Measurements from ENCODE around the gene TCP1. TPM values are rescaled to one million over a fixed set of nuclear protein-coding genes. Genes with fewer than 3 reads are reported as not detected.
"Not testable (repeated sequence)": the region's sequence is repeated elsewhere in the genome, so short reads cannot be mapped to it uniquely, and the experiment has no call there.

Gene TCP1
- total RNA-seq, 1 donor = 170 TPM

DNA sequence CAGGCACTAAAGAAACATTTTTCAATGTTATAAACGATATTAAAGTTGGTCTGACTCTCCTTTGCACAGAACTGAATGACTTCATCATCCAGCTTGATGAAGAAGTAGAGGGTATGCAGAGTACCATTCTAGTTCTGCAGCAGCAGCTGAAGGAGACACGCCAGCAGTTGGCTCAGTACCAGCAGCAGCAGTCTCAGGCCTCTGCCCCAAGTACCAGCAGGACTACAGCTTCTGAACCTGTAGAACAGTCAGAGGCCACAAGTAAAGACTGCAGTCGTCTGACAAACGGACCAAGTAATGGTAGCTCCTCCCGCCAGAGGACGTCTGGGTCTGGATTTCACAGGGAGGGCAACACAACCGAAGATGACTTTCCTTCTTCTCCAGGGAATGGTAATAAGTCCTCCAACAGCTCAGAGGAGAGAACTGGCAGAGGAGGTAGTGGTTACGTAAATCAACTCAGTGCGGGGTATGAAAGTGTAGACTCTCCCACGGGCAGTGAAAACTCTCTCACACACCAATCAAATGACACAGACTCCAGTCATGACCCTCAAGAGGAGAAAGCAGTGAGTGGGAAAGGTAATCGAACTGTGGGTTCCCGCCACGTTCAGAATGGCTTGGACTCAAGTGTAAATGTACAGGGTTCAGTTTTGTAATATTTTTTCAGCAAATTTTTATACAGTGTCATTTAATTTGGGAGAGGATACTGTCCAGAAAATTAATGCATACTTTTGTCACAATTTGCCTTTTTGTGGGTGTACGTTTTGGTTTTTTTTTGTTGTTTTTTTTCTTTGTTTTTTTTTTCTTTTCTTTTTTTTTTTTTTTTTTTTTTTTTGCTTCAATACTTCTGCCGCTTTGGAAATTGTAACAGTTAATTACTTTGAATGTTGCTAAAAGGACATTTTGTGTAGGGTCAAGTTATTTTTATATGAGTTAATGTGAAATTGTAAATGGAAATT lies 34.2 kb downstream of the TCP1 start:
- H3K79me2 ChIP-seq (ENCODE audit: insufficient read depth, low read length) = peaks cover 33% of the 10 kb centered on the region
- peaks cover 3% of the 10 kb centered on the region for H4K20me1 ChIP-seq (ENCODE audit: insufficient read depth, low read length)
- no peaks in the 10 kb centered on the region for H3K9me3 ChIP-seq (ENCODE audit: low read depth, low read length)
- no peak overlapping the region for H2AFZ ChIP-seq (ENCODE audit: low read length)
- H3K27ac ChIP-seq (ENCODE audit: low read depth, low read length) = peak overlapping the region; percentile 46
- no peak overlapping the region for H3K4me2 ChIP-seq (ENCODE audit: insufficient read depth, low read length)
- TF ChIP-seq, protein P1, sequence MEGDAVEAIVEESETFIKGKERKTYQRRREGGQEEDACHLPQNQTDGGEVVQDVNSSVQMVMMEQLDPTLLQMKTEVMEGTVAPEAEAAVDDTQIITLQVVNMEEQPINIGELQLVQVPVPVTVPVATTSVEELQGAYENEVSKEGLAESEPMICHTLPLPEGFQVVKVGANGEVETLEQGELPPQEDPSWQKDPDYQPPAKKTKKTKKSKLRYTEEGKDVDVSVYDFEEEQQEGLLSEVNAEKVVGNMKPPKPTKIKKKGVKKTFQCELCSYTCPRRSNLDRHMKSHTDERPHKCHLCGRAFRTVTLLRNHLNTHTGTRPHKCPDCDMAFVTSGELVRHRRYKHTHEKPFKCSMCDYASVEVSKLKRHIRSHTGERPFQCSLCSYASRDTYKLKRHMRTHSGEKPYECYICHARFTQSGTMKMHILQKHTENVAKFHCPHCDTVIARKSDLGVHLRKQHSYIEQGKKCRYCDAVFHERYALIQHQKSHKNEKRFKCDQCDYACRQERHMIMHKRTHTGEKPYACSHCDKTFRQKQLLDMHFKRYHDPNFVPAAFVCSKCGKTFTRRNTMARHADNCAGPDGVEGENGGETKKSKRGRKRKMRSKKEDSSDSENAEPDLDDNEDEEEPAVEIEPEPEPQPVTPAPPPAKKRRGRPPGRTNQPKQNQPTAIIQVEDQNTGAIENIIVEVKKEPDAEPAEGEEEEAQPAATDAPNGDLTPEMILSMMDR (IDR thresholded peaks at IDR 0.05; ENCODE audit: extremely low read depth, low read depth, low read length) = no peak
- H3K36me3 ChIP-seq (ENCODE audit: insufficient read depth, low read length) = peaks cover 78% of the 10 kb centered on the region
- peaks cover 15% of the 10 kb centered on the region for H3K4me1 ChIP-seq (ENCODE audit: insufficient read depth, low read length)
- no peak for DNase-seq (ENCODE audit: insufficient read length, low spot score, missing footprints)
- H3K27me3 ChIP-seq (ENCODE audit: insufficient read depth, low read length) = no peaks in the 10 kb centered on the region
- no peak overlapping the region for H3K4me3 ChIP-seq (ENCODE audit: insufficient read depth, low read length)

DNA sequence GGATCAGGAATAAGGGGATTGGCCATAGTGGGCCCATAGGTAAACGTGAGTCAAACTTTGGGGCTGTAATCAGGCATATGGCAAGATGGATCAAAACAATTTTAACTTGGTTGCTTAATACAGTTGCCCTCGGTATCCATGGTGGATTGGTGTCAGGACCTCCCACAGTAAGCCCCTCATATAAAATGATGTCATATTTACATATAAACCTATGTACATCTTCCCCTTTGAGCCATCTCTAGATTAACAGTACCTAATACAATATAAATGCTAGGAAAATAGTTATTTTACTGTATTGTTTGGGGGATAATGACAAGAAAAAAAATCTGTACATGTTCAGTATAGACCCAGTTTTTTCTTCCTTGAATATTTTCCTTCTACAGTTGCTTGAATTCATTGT lies 35.0 kb downstream of the TCP1 start:
- H3K9me3 ChIP-seq (ENCODE audit: low read depth, low read length) = no peaks in the 10 kb centered on the region
- H3K27ac ChIP-seq (ENCODE audit: low read depth, low read length) = peak overlapping the region; percentile 46
- no peak for DNase-seq (ENCODE audit: insufficient read length, low spot score, missing footprints)
- H3K4me3 ChIP-seq (ENCODE audit: insufficient read depth, low read length) = no peak overlapping the region
- H2AFZ ChIP-seq (ENCODE audit: low read length) = no peak overlapping the region
- no peak overlapping the region for H3K4me2 ChIP-seq (ENCODE audit: insufficient read depth, low read length)
- peaks cover 3% of the 10 kb centered on the region for H4K20me1 ChIP-seq (ENCODE audit: insufficient read depth, low read length)
- H3K4me1 ChIP-seq (ENCODE audit: insufficient read depth, low read length) = peaks cover 8% of the 10 kb centered on the region
- H3K36me3 ChIP-seq (ENCODE audit: insufficient read depth, low read length) = peaks cover 86% of the 10 kb centered on the region
- peaks cover 32% of the 10 kb centered on the region for H3K79me2 ChIP-seq (ENCODE audit: insufficient read depth, low read length)
- TF ChIP-seq, protein P1 (IDR thresholded peaks at IDR 0.05; ENCODE audit: extremely low read depth, low read depth, low read length) = no peak
- H3K27me3 ChIP-seq (ENCODE audit: insufficient read depth, low read length) = no peaks in the 10 kb centered on the region

- Histone ChIP-seq H3K4me1 (ENCODE audit: insufficient read depth, low read length) (peaks cover 3% of the 10 kb centered on the region), H3K9me3 (ENCODE audit: low read depth, low read length) (no peaks in the 10 kb centered on the region), H3K27ac (ENCODE audit: low read depth, low read length) (no peak overlapping the region), H3K36me3 (ENCODE audit: insufficient read depth, low read length) (peaks cover 93% of the 10 kb centered on the region), H3K79me2 (ENCODE audit: insufficient read depth, low read length) (peaks cover 36% of the 10 kb centered on the region), H4K20me1 (ENCODE audit: insufficient read depth, low read length) (peaks cover under 1% of the 10 kb centered on the region), H2AFZ (ENCODE audit: low read length) (no peak overlapping the region), H3K4me2 (ENCODE audit: insufficient read depth, low read length) (no peak overlapping the region), H3K4me3 (ENCODE audit: insufficient read depth, low read length) (no peak overlapping the region), H3K27me3 (ENCODE audit: insufficient read depth, low read length) (no peaks in the 10 kb centered on the region)
- no peak for DNase-seq (ENCODE audit: insufficient read length, low spot score, missing footprints)
- TF ChIP-seq, protein P1 (IDR thresholded peaks at IDR 0.05; ENCODE audit: extremely low read depth, low read depth, low read length) = no peak
Observed at GRCh38 chr6:159753081-159753872, 36.1 kb downstream of the TCP1 start.

DNA sequence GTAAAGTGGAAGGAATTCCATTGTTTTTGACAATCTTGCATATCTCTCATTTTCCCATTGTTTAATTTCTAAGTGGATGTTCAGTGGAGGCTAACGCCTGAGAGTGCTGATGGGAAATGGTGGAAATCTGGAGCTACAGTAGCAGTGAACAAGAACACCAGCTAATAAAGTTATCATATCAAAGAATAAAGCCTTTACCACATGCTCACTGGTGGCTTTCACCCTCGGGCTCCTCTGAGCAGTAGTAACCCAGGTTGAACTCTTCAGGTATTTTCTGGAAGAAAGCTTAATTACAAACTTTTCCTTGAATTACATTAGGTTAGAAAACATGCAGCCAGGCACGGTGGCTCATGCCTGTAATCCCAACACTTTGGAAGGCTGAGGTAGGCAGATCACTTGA lies 38.0 kb downstream of the TCP1 start:
- Histone ChIP-seq H3K36me3 (ENCODE audit: insufficient read depth, low read length) (peaks cover 98% of the 10 kb centered on the region), H3K27ac (ENCODE audit: low read depth, low read length) (no peak overlapping the region), H3K27me3 (ENCODE audit: insufficient read depth, low read length) (no peaks in the 10 kb centered on the region), H3K9me3 (ENCODE audit: low read depth, low read length) (no peaks in the 10 kb centered on the region), H3K4me3 (ENCODE audit: insufficient read depth, low read length) (no peak overlapping the region), H3K79me2 (ENCODE audit: insufficient read depth, low read length) (peaks cover 42% of the 10 kb centered on the region), H4K20me1 (ENCODE audit: insufficient read depth, low read length) (peaks cover under 1% of the 10 kb centered on the region), H3K4me2 (ENCODE audit: insufficient read depth, low read length) (no peak overlapping the region), H3K4me1 (ENCODE audit: insufficient read depth, low read length) (no peaks in the 10 kb centered on the region), H2AFZ (ENCODE audit: low read length) (no peak overlapping the region)
- no peak for DNase-seq (ENCODE audit: insufficient read length, low spot score, missing footprints)
- TF ChIP-seq, protein P1 (IDR thresholded peaks at IDR 0.05; ENCODE audit: extremely low read depth, low read depth, low read length) = no peak

DNA sequence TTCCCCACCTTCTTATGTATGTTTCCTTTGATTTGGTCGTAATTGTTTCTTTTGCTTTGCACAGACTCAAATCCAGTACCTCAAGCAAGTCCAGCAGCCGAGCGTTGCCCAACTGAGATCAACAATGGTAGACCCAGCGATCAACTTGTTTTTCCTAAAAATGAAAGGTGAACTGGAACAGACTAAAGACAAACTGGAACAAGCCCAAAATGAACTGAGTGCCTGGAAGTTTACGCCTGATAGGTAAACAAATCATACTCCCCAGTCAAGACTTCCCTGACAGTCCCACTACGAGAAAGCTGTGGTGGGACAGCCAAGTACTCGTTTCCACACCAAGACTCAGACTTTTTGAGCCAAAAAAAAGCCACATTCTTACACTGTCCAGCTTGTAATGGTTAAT lies 41.3 kb downstream of the TCP1 start:
- not testable (repeated sequence) for H3K27me3 ChIP-seq (ENCODE audit: insufficient read depth, low read length); H3K4me1 ChIP-seq (ENCODE audit: insufficient read depth, low read length); DNase-seq (ENCODE audit: insufficient read length, low spot score, missing footprints); H3K9me3 ChIP-seq (ENCODE audit: low read depth, low read length); H3K27ac ChIP-seq (ENCODE audit: low read depth, low read length); H3K4me2 ChIP-seq (ENCODE audit: insufficient read depth, low read length); H3K4me3 ChIP-seq (ENCODE audit: insufficient read depth, low read length); H2AFZ ChIP-seq (ENCODE audit: low read length)
- Histone ChIP-seq H3K79me2 (ENCODE audit: insufficient read depth, low read length) (peaks cover 51% of the 10 kb centered on the region), H3K36me3 (ENCODE audit: insufficient read depth, low read length) (peaks cover 99% of the 10 kb centered on the region), H4K20me1 (ENCODE audit: insufficient read depth, low read length) (peaks cover 15% of the 10 kb centered on the region)
